GM12874 (cell line): Measurements from ENCODE around the gene GBE1.

Experiments
- TF ChIP-seq, protein P1 (sequence below): IDR thresholded peaks from 2 replicates; pipeline ENCODE4 v1.5.1; 2011; ENCODE audit warnings: low read depth, mild to moderate bottlenecking, control low read depth, low read length, moderate library complexity; ENCODE audit not compliant: insufficient read depth

The GBE1 gene

GRCh38 chr3:81484520-81484919 is 276.9 kb downstream of the GBE1 start:
- TF ChIP-seq, protein P1, sequence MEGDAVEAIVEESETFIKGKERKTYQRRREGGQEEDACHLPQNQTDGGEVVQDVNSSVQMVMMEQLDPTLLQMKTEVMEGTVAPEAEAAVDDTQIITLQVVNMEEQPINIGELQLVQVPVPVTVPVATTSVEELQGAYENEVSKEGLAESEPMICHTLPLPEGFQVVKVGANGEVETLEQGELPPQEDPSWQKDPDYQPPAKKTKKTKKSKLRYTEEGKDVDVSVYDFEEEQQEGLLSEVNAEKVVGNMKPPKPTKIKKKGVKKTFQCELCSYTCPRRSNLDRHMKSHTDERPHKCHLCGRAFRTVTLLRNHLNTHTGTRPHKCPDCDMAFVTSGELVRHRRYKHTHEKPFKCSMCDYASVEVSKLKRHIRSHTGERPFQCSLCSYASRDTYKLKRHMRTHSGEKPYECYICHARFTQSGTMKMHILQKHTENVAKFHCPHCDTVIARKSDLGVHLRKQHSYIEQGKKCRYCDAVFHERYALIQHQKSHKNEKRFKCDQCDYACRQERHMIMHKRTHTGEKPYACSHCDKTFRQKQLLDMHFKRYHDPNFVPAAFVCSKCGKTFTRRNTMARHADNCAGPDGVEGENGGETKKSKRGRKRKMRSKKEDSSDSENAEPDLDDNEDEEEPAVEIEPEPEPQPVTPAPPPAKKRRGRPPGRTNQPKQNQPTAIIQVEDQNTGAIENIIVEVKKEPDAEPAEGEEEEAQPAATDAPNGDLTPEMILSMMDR, result no peak

- TF ChIP-seq, protein P1, result no peak
Measured at GRCh38 chr3:81483046-81483445, 278.4 kb downstream of the GBE1 start.

- TF ChIP-seq, protein P1, result no peak
Measured at GRCh38 chr3:81477740-81478139, 283.7 kb downstream of the GBE1 start.

- TF ChIP-seq, protein P1, result no peak
Measured at GRCh38 chr3:81476692-81477091, 284.8 kb downstream of the GBE1 start.

- TF ChIP-seq, protein P1, result no peak
Measured at GRCh38 chr3:81472600-81473362, 288.7 kb downstream of the GBE1 start.

GRCh38 chr3:81470524-81471278 is 290.7 kb downstream of the GBE1 start:
- TF ChIP-seq, protein P1, result no peak

DNA sequence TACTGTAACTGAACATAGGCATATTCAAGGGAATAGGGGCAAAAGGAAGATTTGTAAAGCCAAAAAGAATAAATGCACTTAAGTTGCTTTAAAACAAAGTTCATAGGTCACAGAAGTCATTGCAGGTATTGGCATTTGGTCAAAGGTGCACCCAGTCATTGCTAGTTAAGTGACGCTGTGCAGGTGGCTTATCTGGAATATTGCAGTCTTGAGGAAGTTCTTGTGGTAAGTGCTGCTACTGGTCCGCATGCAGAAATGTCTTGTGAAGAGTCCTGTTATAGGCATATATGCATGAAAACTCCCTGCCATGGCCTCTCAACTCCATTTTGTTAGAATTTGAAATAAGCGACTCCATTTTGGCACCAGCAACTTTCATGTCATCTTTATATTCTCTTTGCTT is 293.1 kb downstream of the GBE1 start:
- TF ChIP-seq, protein P1, result no peak
